Lower leg skin (tissue), 4 donors: ENCODE results near the gene KIAA0513. TPM values are rescaled to one million over a fixed set of nuclear protein-coding genes. Genes with fewer than 3 reads are reported as not detected.

ENCODE experiments used
- DNase-seq, 2 donors: peaks; one replicate each; pipeline ENCODE4 v3.0.0-alpha.2; 2019; ENCODE audit warnings: low spot score in 2 of 2
- H3K4me3 ChIP-seq: fragments of 200-600 bp; sonication (generic); 2 replicates; pipeline ENCODE4 v1.5.1; 2017; ENCODE audit warnings: mild to moderate bottlenecking, low read depth; ENCODE audit not compliant: poor library complexity, severe bottlenecking
- POLR2A ChIP-seq, 2 donors: fragments of 450-650 bp; IDR thresholded peaks; one replicate each; pipeline ENCODE4 v1.6.1; 2016 to 2017; ENCODE audit warnings: antibody characterized with exemption in 2 of 2, mild to moderate bottlenecking in 1 of 2, moderate library complexity in 1 of 2
- WGBS, 2 donors: methylation state at CpG; one replicate each; pipeline ENCODE4 v1.1.5; 2018; 5-methylcytosine and 5-hydroxymethylcytosine counted together
- intact Hi-C: fragments of 100-400 bp; cut with DNase I; formaldehyde crosslinking; loops from one replicate; pipeline ENCODE4 v1.15.0; 2023; ENCODE audit warnings: low total_unique reads
- total RNA-seq, 4 donors: library from RNA; depleted of rRNA; stranded (reverse); fragments of >200 nt; gene quantifications; one replicate each; pipeline ENCODE4 v1.1.0, GENCODE V29; 2016
- TF ChIP-seq, protein P1 (sequence below), 3 donors: fragments of 450-650 bp; IDR thresholded peaks; one replicate each; pipeline ENCODE4 v1.5.1; 2016; ENCODE audit warnings: antibody characterized with exemption in 3 of 3, mild to moderate bottlenecking in 3 of 3, moderate library complexity in 2 of 3

KIAA0513 gene
- total RNA-seq, 4 donors from 2014 or later, result 37.5 to 48.1 (median 39.2) TPM

DNA sequence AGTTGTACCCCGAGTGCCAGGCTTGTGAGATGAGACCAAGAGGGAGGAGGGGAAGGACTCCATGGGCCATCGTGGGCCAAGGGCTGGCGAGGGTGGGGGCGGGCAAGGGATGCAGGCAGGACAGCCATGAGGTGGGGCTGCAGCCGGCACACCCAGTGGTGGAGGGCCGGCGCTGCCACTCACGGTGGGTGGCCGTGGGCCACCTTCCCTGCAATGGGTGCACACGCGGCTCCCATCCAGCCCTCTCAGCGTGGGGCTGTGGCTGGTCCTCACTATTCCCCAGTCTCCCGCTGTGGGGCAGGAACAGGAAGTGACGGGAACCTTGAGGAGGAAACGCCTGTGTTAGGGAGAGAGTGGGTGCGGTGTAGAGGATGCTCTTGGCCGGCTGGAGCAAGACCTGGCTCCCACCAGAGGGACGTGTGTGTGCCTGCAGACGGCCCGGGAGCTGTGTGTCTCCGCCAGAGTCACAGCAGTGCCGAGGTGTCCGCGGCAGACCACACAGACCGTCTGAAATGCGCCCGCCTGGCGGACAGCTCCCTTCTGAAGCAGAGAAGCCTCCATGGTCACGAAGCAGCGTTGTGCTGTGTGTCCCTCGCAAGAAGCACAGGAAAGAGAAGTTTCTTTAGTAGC, 61.1 kb downstream of the KIAA0513 start:
- intact Hi-C loops, result no loop called here
- H3K4me3 ChIP-seq, result no peak overlapping the region
- WGBS, 2 donors, result 77 to 79% methylated on average over 17 to 31 of the region's 31 CpGs
- TF ChIP-seq, protein P1, sequence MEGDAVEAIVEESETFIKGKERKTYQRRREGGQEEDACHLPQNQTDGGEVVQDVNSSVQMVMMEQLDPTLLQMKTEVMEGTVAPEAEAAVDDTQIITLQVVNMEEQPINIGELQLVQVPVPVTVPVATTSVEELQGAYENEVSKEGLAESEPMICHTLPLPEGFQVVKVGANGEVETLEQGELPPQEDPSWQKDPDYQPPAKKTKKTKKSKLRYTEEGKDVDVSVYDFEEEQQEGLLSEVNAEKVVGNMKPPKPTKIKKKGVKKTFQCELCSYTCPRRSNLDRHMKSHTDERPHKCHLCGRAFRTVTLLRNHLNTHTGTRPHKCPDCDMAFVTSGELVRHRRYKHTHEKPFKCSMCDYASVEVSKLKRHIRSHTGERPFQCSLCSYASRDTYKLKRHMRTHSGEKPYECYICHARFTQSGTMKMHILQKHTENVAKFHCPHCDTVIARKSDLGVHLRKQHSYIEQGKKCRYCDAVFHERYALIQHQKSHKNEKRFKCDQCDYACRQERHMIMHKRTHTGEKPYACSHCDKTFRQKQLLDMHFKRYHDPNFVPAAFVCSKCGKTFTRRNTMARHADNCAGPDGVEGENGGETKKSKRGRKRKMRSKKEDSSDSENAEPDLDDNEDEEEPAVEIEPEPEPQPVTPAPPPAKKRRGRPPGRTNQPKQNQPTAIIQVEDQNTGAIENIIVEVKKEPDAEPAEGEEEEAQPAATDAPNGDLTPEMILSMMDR (IDR thresholded peaks at IDR 0.05), result no peak
- TF ChIP-seq POLR2A (IDR thresholded peaks at IDR 0.05), result no peak
- peak in 1 of 2 donors; percentile 80 for DNase-seq

DNA sequence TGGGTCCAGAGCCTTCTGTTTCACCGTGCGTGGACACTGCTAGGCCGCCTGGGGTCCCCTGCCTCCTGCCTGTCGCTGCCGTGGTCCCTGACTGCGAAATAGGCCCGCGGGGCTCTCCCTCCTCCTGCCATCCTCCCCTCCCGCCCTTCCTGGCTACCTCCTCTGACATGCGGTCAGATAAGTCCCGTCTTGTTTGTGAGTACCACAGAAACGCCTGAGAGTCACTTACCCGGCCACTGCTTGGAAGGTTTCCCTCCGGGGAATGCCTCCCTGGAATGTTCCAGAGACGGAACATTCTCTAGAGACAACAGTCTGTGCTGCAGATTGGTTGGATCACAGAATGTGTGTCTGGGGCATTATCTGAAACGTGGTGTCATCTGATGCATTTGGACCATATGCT, 61.9 kb downstream of the KIAA0513 start:
- TF ChIP-seq POLR2A (IDR thresholded peaks at IDR 0.05), result no peak
- TF ChIP-seq, protein P1 (IDR thresholded peaks at IDR 0.05), result no peak
- intact Hi-C loops, result no loop called here
- DNase-seq, result no peak
- H3K4me3 ChIP-seq, result no peak overlapping the region
- whole genome bisulfite sequencing, 2 donors, result 73 to 74% methylated on average over 16 of the region's 16 CpGs

DNA sequence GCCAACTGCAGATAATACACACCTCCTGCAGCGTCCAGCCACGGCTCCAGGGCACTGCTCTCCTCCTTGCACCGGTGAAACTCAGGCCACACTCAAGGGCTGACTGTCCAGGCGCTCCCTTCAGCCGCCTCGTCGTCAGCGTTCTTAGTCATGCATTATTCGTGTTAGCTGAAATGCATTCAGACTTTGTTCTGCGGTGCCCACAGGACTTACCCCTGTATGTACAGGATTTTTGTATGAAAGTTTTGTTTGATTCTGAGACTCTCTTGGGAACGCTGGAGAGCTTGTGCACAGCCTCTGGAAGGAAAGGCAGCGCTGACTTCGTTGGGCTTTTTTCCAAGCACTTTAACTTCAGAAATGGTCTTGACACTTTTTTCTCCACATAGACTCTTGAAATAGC, 62.6 kb downstream of the KIAA0513 start:
- intact Hi-C loops, result no loop called here
- DNase-seq, result no peak
- H3K4me3 ChIP-seq, result no peak overlapping the region
- TF ChIP-seq, protein P1 (IDR thresholded peaks at IDR 0.05), result no peak
- no peak for TF ChIP-seq POLR2A (IDR thresholded peaks at IDR 0.05)
- 83 to 84% methylated on average over 13 of the region's 13 CpGs for WGBS, 2 donors

DNA sequence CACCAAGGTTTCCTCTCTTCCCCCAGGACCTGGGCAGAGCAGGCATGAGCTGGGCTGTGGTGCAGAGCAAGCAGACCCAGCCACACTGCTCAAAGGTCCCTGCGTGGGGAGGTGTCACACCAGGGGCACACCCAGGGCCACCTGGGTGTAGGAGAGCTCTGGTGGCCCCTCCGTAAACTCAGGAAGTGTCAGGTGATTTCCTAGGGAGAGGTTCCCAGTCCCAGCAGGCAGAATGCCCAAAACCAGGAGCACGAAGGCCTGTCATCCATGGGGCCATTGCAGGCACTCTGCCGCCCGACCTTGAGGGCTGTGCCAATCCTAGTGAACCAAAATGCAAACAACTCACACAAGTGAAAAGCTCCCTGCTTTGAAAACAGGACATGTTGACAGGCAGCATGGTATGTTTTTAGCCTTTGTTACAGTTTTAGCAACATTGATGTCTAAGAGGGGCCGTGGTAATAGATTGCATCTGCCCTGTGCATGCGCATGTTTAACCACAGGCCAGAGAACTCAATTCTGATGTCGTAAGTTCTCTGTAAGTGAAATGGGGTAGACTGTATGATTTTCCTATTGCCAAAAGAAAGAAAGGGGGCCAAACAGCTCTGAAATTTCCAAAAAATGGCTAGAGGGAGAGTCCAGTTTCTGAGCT, 63.4 kb downstream of the KIAA0513 start:
- no peak for DNase-seq
- no peak overlapping the region for H3K4me3 ChIP-seq
- 80 to 90% methylated on average over 7 to 8 of the region's 8 CpGs for WGBS, 2 donors
- no peak for TF ChIP-seq POLR2A (IDR thresholded peaks at IDR 0.05)
- TF ChIP-seq, protein P1 (IDR thresholded peaks at IDR 0.05), result no peak
- intact Hi-C loops, result no loop called here

DNA sequence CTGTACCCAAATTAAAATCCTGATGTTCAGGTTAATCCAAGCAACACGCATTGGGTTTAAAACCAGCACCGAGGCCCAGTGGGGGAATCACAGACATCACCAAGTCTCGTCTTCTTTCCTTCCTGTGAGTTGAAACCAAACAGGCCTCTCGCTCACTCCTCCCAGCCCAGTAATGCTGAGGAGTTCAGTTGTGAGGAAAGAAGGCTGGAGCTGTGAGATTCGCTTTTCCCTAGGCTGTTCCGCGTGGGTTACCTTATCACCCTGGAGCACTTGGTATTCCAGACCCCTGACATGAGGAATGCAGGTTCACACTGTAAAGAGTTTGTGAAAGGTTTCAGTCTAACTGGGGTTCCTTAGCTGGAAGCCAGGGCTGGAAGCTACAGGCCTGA, 63.9 kb downstream of the KIAA0513 start:
- DNase-seq, result no peak
- intact Hi-C loops, result no loop called here
- WGBS, 2 donors, result 92% methylated on average over 7 of the region's 7 CpGs
- H3K4me3 ChIP-seq, result no peak overlapping the region
- TF ChIP-seq, protein P1 (IDR thresholded peaks at IDR 0.05), result no peak
- TF ChIP-seq POLR2A (IDR thresholded peaks at IDR 0.05), result no peak
